ENCODE measurements around the gene DCAF7.

Gene DCAF7

GRCh38 chr17:63525190-63525946 lies 24.9 kb upstream of the DCAF7 start:
- no peak for DNase-seq

DNA sequence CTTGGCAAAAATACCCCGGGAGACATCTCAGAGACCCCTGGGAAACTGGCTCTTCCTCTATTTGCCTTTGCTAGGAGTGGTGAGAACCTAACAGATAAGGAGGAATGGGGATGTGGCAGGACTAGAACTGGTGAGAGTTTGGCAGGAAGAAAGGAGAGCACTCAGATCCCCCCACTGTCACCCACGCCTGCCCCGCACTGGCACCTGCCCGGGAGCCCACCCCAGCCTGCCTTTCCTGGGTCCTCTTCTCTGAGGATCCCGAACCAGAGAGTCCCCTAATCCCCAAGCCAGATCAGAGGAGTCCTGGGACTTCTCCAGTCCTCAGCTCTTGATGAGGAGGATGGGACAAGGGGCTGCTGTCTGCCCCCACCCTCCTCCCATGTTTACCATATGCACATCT lies 23.4 kb upstream of the DCAF7 start:
- DNase-seq: no peak

DNA sequence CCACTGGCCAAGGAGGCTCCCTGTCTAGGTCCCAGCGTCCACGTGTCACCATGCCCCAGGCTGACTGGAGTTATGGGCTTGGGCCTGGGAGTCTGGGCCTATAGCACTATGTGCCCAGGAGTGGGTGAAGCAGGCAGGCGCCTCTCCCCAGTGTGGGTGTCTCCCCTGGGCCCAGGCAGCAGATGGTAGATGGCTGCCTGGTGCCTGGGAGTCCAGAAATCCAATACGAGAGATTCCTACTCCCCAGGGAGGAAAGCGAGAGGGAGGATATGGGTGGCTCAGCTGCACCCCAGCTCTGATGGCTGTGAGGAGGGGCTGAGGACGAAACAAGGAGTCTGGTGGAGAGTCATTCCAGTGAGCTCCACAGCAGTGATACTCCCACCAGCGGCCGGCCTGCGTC lies 22.1 kb upstream of the DCAF7 start:
- DNase-seq: no peak

DNA sequence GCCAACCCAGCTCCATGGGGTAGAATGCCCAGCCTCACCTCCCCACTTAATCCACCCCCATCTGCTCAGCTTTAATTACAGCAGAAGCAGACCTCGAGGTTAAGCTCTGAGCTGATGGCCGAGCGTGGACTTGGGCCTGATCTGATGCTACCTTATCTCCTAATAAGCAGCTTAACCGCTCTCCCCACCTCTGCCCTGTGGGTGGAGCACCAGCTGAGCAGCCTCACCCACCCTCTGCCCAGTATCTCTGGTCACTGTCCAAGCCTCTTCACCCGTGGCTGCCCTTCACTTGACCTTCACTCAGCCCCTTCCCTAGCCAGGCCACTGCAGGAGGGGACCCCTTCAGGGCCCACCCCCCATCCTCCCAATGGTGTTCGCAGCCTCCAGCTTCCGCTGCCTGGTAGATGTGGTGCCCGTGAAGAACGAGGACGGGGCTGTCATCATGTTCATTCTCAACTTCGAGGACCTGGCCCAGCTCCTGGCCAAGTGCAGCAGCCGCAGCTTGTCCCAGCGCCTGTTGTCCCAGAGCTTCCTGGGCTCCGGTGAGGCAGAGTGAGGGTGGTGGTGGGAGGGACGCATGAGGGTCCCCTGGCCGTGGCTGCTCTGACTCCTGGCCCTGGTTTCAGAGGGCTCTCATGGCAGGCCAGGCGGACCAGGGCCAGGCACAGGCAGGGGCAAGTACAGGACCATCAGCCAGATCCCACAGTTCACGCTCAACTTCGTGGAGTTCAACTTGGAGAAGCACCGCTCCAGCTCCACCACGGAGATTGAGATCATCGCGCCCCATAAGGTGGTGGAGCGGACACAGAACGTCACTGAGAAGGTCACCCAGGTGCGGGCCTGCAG lies 20.3 kb upstream of the DCAF7 start:
- DNase-seq: no peak

DNA sequence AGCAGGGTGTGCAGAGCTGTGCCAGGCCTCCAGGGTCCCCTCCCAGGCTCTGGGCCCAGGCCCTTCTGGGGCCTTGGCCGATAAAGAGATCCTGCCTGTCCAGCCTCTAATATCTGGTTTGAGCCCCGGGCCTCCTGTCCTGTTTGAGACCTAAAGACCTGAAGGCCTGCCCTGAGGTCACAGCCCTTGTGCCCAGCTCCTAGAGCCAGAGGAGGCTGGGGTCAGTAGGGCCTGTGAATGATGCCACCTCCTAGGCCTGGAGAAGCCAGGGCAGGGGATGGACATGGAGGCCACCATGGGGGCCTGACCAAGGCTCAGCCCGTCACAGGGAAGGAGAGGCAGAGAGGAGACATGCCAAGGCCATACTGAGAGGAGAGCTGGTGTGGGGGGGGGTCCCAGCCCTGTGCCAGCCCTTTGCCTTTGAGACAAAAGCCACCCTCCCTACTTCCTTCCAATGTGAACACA lies 19.7 kb upstream of the DCAF7 start:
- DNase-seq: no peak

DNA sequence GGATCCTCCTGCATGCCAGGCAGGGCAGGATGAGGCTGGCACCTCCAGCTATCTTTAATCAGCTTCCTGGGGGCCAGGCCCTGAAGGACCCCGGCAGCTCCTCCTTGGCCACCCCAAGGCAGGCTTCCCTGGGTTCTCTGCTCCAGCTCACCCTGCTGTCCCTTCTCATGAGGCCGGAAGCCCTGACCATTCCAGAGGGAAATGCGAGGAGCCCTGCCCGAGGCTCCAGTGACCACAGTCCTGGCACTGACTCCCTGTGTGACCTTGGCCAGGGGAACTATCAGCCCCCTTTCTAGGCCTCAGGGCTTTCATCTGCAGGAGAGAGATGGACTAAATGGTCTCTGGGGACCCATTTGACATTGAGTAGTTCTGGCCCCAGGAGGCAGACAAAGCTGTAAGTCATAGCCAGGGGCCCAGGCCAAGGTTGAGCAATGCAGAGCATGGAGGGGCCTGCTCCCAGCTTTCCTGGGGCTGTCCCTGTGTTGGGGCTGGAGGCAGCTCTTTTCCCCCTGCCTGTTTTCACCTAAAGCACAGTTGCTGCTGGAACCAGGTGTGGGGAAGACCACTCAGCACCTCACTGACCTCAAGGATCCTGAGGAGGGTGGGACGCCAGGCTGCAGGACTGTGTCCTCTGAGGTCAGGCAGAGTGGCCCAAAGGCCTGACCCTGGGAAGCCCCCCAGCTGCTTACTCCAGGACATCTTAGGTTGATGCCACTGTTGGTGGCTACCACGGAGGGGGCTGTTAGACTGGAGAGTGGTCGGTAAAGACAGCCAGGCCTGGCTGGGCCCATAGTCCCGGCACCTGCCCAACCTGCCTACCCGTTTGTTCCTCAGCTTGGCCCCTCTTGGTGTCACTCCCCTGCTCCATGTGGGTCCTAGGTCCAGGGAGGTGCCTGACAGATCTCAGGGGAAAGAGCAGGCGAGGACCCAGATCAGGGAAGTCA lies 19.0 kb upstream of the DCAF7 start:
- no peak for DNase-seq

DNA sequence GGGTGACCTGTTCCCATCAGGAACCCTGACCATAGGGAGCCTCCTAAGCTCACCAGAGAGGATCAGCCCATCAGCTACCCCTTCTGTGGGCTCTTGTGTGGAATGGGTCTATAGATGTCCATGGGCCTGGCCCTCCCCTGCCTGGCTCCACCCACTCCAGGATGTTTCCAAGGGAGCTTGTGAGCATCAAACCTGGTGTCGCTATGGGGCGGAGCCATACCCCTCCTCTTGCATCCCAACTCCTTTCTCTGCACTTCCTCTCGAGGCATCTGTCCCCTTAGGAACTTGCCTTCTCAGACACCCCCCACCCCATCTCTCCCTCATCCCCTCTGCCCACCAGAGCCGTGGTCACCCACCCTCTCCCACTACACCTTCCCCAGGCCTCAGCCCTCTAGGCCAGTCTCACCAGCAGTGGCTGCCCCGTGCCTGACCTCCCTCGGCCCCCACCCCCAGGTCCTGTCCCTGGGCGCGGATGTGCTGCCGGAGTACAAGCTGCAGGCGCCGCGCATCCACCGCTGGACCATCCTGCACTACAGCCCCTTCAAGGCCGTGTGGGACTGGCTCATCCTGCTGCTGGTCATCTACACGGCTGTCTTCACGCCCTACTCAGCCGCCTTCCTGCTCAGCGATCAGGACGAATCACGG lies 16.7 kb upstream of the DCAF7 start:
- DNase-seq: no peak

GRCh38 chr17:63534078-63534570 lies 16.2 kb upstream of the DCAF7 start:
- no peak for DNase-seq

- no peak for DNase-seq
Measured at GRCh38 chr17:63534816-63535455, 15.3 kb upstream of the DCAF7 start.

DNA sequence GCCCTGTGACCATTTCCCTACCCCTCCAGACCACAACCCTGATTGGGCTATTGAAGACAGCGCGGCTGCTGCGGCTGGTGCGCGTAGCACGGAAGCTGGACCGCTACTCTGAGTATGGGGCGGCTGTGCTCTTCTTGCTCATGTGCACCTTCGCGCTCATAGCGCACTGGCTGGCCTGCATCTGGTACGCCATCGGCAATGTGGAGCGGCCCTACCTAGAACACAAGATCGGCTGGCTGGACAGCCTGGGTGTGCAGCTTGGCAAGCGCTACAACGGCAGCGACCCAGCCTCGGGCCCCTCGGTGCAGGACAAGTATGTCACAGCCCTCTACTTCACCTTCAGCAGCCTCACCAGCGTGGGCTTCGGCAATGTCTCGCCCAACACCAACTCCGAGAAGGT lies 14.6 kb upstream of the DCAF7 start:
- DNase-seq: no peak

DNA sequence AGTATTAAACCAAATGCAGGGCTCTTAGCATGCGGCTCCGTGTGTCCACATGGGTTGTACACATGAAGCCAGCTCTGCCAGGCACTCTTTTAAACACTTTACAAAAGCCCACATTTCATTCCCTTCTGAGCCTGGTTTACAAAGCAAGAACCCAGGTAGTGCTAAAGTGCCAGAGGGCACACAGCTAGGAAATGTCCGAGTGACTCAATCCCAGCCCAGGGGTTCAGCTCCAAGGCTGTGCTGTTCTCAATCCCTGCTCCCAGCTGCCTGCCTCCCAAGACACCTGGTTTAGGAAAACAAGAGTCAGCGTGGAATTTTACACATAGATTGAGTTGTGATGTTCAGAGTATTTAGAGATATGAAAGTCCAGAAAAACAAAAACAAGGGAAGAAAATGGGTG lies 13.3 kb upstream of the DCAF7 start:
- no peak for DNase-seq

DNA sequence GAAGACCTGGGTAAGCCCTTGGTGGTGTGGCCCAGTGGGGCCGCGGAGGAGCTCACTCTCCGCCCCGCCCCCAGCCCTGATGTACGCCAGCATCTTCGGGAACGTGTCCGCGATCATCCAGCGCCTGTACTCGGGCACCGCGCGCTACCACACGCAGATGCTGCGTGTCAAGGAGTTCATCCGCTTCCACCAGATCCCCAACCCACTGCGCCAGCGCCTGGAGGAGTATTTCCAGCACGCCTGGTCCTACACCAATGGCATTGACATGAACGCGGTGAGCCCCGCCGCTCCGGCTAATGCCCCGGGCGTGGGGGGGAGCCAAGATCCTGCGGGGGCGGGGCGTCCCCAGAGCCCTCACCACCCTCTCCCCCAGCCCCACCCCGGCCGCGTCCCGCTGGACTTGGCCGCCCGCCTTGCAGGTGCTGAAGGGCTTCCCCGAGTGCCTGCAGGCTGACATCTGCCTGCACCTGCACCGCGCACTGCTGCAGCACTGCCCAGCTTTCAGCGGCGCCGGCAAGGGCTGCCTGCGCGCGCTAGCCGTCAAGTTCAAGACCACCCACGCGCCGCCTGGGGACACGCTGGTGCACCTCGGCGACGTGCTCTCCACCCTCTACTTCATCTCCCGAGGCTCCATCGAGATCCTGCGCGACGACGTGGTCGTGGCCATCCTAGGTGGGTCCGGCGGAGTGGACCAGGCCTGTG lies 12.1 kb upstream of the DCAF7 start:
- no peak for DNase-seq

DNA sequence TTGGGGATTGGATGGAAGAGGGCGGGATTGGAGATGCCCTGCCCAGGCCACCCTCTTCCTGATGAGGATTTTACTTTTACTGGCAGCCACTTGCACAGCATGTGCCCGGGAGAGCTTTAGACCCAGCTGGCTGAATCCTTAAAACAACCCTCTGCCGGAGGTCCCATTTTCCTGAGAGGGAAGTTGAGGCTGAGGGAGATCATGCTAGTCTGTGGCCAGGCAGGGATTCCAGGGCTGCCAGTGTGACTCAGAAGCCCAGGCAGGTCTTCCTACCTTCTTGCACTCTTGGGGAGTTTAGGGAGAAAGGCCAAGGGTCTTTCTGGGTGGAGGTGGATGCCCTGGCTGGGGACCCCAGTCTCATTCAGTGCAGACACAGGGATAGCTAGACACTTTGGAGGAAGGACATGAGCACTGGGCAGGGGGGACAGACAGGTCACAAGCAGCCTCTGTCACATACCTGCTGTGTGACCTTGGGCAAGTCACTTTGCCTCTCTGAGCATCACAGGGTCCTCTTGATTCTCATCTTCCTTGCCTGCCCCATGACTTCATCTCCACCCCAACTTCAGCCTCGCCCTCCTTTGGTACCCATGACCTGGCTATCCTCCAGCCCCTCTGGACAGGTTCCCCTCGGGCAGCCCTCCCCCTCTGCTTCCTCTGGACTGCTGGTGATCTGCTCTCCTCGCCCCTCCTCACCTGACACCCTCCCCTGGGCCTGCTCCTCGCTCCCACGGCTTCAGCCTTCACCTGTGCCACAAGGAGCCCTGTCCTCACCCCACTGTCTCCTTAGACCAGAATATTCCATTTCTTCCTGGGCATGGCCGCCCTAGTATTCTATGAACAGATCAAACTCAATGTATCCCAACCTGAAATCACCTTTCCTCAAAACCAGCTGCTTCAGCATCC lies 11.3 kb upstream of the DCAF7 start:
- DNase-seq: no peak

DNA sequence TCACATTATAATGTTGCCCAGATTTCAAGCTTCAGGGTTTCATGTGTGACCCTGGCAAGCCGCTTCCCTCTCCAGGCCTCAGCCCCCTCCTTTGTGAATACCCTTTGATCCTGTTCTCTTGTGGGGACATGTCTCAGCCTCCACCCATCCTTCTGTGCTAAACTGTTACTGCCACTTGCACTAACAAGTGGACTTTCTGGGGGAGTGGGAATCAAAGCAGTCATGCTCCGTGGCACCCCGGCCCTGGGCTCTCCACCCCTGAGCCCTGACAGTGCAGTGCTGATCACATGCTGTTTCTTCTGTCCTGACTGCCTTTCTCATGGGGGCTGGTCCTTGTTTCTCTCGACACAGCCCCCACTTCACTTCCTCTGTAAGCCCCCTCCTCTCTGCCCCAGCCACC lies 9.7 kb upstream of the DCAF7 start:
- no peak for DNase-seq

DNA sequence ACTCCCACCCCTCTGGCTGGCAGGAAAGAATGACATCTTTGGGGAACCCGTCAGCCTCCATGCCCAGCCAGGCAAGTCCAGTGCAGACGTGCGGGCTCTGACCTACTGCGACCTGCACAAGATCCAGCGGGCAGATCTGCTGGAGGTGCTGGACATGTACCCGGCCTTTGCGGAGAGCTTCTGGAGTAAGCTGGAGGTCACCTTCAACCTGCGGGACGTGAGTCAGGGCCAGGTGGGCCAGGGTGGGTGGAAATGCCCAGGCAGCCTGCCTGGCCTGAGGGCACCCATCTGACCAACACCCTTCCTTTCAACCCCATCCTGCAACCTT lies 8.1 kb upstream of the DCAF7 start:
- no peak for DNase-seq

DNA sequence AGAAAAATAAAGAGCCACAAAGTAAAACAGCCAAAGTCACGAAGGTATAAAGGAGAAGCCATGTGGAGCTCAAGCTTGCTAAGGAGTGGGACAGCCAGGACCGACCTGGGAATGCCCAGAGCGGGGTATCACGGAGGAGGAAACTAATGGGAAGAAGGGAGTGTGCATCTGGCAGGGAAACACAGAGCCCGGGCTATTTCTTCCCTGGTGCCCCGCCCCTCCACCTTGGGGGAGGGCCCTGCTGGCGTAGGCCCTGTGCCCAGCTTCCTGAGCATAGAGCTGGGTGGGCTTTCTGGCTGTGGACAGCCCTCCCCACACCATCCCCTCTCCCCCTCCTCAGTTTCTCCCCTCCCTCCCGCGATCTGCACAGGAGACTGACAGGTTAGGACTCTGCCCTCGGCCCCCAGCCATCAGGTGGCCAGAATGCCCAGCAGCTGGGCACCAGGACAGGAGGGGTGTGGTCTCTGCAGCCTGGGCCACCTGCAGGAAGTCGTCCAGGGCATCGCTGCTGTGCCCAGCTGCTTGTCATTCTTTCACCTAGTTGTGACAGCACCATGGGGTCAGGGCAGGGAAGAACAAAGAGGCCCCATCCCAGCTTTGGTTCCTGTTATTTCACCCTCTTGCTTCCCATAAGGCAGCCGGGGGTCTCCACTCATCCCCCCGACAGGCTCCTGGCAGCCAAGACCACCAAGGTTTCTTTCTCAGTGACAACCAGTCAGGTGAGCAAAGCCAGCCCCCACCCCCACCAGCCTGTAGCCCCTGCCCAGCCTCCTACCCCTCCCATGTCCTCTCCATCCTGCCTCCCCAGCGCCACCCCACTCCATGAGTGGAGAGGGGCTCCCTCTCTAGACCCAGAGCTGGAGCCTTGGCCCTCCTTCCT lies 7.1 kb upstream of the DCAF7 start:
- no peak for DNase-seq

GRCh38 chr17:63543822-63544420 lies 6.4 kb upstream of the DCAF7 start:
- no peak for DNase-seq

DNA sequence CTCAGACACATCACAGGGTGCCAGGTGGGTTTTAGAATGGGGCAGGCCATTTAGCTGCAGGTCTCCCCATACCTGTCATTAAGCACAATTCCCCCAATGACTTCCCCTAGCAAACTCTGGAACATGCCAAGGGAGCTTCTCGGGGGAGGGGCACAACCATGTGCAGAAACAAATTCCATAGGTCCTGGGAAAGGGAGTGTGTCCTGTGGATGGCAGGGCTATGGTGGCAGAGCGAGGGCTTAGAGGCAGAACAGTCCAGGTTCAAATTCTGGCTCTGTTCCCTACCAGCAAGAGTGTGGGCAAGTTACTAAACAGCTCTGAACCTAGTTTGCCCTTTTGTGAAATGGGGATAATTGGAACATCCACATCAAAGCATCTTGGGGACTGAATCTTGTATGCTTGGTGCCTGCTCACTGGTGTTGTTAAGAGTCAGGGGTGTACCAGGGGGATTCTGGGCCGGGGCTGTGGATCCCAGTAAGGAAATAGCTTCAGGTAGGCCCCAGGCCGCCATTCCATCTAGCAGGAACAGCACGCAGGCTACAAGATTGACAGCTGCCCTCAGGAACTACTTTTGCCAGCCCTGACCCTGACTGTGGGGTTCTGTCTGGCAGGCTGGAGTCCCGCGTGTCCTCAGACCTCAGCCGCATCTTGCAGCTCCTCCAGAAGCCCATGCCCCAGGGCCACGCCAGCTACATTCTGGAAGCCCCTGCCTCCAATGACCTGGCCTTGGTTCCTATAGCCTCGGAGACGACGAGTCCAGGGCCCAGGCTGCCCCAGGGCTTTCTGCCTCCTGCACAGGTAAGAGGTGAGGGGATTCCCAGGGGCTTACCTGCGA lies 5.6 kb upstream of the DCAF7 start:
- DNase-seq: no peak

All from GF-D8 (cell line).